Measurements from ENCODE around the gene PEX11G. TPM values are rescaled to one million over a fixed set of nuclear protein-coding genes. Genes with fewer than 3 reads are reported as not detected.

The PEX11G gene
- total RNA-seq, 1 experiment from 2014 or later: 2.8 TPM

DNA sequence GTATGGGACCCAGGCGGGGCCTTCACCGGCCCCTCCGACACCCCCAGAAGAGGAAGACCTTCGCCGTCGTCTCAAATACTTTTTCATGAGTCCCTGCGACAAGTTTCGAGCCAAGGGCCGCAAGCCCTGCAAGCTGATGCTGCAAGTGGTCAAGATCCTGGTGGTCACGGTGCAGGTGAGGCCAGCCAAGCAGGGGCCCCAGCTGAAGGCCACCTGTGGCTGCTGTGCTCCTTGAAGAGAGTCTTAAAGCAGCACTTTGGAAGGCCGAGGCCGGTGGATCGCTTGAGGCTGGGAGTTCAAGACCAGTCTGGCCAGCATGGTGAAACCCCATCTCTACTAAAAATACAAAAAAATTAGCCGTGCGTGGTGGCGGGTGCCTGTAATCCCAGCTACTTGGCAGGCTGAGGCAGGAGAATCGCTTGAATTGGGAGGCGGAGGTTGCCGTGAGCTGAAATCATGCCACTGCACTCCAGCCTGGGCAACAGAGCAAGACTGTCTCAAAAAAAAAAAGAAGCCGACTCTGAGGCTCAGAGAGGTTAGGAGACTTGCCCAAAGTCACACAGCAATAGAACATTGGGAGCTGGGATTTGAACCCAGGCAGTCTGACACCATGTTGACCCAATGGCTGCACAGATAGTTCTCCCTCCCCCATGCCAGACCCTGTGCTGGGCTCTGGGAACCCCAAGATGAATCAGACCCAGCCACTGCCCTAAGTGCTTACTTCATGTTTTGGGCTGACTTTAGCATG, 36.3 kb upstream of the PEX11G start:
- no peak overlapping the region for H2BK20ac ChIP-seq (ENCODE audit: low read depth, low read length, poor library complexity, severe bottlenecking)
- no peak overlapping the region for H3K4me2 ChIP-seq (ENCODE audit: insufficient read depth, insufficient read length, low read length)
- Mint-ChIP-seq H3K4me1 (peaks cover 5 to 7% of the 10 kb centered on the region in 2 experiments), H3K27me3 (ENCODE audit: low read depth) (no peaks in the 10 kb centered on the region; the same call in 1 of the 2 replicates), H3K36me3 (ENCODE audit: insufficient read depth in 1 of 3, low read depth in 3 of 3) (peaks cover 2 to 27% (median 16%) of the 10 kb centered on the region in 3 experiments; a peak in 6 of 7 replicates), H3K9me3 (no peaks in the 10 kb centered on the region), H3K27ac (no peak overlapping the region), H3K4me3 (no peak overlapping the region; a peak in 1 of 5 replicates)
- H2BK5ac ChIP-seq (ENCODE audit: insufficient read length, low read length): no peak overlapping the region
- H4K8ac ChIP-seq (replicated peaks; ENCODE audit: insufficient read length, low read depth, low read length): no peak overlapping the region
- H3K14ac ChIP-seq (ENCODE audit: insufficient read depth, low read length): no peak overlapping the region
- H3K4ac ChIP-seq (ENCODE audit: low read depth, low read length): no peak overlapping the region
- H3K9ac ChIP-seq (ENCODE audit: extremely low read depth, insufficient read length, low read length): no peak overlapping the region
- H2BK120ac ChIP-seq (ENCODE audit: low read depth, low read length, poor library complexity, severe bottlenecking): no peak overlapping the region
- H4K5ac ChIP-seq (ENCODE audit: insufficient read length, low read depth, low read length): no peak overlapping the region
- DNase-seq: no peak
- H3K79me1 ChIP-seq (ENCODE audit: insufficient read depth, low read depth, low read length, poor library complexity, severe bottlenecking): no peaks in the 10 kb centered on the region
- no peaks in the 10 kb centered on the region for H3K79me2 ChIP-seq (ENCODE audit: insufficient read depth, low read length)
- no peak overlapping the region for H3K56ac ChIP-seq (ENCODE audit: insufficient read length, low read depth, low read length)
- no peak overlapping the region for H2AFZ ChIP-seq (ENCODE audit: low read length)
- H3K4me1 ChIP-seq (ENCODE audit: insufficient read depth, low read length): no peaks in the 10 kb centered on the region; the same call in 1 of the 2 replicates
- H3K27ac ChIP-seq (ENCODE audit: insufficient read length, low read depth, low read length): no peak overlapping the region
- no peaks in the 10 kb centered on the region for H4K20me1 ChIP-seq (ENCODE audit: control insufficient read depth, insufficient read depth, insufficient read length)
- no peak overlapping the region for H2BK15ac ChIP-seq (ENCODE audit: low read depth, low read length)
- H3K18ac ChIP-seq (ENCODE audit: insufficient read length, low read depth, low read length): no peak overlapping the region
- no peaks in the 10 kb centered on the region for H3K27me3 ChIP-seq (ENCODE audit: insufficient read depth, low read length)
- H3K23ac ChIP-seq (ENCODE audit: insufficient read length, low read depth, low read length): no peak overlapping the region
- no peak for TF ChIP-seq CTCF (conservative IDR thresholded peaks at IDR 0.05)
- WGBS (ENCODE audit: extremely low coverage, insufficient read length, low lambda C conversion rate): no CpG with 5 or more reads among the region's 20 CpGs
- no peak overlapping the region for H2BK12ac ChIP-seq (ENCODE audit: insufficient read length, low read depth, low read length)
- H3K9me3 ChIP-seq (ENCODE audit: control insufficient read depth, low read depth, low read length): no peaks in the 10 kb centered on the region
- peaks cover 16% of the 10 kb centered on the region for H3K23me2 ChIP-seq (ENCODE audit: insufficient read length, low read depth, low read length, poor library complexity, severe bottlenecking)
- no peak overlapping the region for H3T11ph ChIP-seq (ENCODE audit: low read length)
- H4K91ac ChIP-seq (ENCODE audit: insufficient read length, low read depth, low read length): no peak overlapping the region
- H2AK5ac ChIP-seq (ENCODE audit: insufficient read length, low read length): no peak overlapping the region

Measured in H9 (cell line).